Measurements from ENCODE around the gene GAS6. TPM values are rescaled to one million over a fixed set of nuclear protein-coding genes. Genes with fewer than 3 reads are reported as not detected.

The GAS6 gene
- total RNA-seq, 1 donor from 2014 or later = 1.4 TPM

DNA sequence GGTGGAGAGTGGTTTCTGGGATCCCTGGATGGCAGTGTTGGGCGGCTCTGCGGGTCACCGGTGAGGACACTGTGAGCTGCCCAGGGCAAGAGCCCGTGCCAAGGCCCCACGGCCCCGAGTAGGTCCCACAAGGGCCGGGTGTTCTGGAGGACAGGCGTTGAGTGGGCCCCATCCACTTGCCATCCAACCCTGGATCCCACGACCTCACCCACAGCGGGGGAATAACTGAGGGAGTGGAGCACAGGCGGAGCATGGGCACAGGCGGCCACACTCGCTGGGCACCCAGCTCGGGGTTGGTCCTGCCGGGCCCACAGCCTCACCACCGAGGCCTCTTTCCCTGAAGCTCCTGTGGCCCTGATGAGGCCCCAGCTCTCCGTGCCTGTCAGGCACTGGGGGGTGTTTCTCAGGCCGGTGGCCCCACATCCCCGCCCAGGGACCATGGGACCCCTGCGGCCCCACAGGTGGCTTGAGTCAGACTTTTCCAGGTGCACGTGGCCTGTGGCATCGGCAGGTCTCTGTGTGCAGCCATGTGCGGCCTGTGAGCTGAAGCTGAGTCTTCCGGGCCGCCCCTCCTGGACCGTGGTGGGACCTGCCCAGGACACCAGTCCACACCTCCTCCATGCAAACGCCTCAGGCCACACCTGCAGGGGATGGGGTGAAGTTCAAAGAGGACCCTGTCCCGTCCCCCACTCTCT is 88.3 kb downstream of the GAS6 start:
- intact Hi-C loops (cut with micrococcal nuclease) = no loop called here

DNA sequence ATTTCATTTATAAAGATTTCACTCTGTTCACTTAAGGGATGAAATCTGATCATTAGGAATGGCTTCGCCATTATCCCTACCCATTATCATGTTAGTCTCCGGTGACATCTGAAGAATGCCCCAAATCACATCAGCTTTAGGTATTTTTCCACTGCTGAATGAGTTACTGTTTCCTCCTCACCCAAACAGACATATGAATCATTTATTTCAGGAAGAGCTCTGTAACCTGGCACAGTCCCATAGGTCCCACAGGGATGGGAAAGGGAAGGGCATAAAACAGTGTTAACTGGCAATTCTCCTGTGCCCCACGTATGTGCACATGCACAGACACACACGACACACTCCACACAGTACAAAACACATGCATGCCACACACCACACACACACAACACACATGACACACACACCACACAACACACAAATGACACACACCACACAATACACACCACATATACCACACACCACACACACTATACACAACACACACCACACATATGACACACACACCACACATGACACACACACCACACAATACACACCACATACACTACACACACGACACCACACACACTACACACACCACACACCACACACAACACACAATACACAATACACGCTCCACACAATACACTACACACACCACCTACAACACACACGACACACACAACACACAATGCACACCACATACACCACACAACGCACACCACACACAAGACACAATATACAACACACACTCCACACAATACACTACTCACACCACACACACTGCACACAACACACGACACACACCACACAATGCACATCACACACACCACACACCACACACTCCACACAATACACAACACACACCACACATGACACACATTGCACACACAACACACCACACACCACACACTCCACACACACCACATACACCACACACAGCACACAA is 89.4 kb downstream of the GAS6 start:
- intact Hi-C loops (cut with micrococcal nuclease) = no loop called here

DNA sequence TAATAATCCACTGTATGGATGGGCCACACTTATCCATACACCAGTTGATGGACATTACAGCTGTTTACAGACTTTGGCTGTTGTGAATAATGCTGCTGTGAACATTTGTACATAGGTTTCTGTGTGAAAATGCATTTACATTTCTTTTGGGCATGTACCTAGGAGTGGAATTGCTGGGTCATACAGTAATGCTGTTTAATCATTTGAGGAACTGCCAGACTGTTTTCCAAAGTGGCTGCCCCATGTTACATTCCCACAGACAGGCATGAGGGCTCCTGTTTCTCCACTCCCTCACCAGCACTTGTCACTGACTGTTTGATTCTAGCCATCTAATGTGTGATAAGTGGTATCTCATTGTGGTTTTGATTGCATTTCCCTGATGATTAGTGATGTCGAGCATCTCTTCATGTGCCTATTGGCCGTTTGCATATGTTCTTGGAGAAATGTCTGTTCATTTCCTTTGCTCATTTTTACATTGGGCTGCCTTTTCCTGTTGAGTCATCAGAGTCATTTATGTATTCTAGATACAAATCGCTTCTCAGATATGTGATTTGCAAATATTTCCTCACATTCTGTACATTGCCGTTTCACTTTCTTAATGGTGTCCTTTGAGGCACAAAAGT is 92.1 kb downstream of the GAS6 start:
- intact Hi-C loops (cut with micrococcal nuclease) = no loop called here

DNA sequence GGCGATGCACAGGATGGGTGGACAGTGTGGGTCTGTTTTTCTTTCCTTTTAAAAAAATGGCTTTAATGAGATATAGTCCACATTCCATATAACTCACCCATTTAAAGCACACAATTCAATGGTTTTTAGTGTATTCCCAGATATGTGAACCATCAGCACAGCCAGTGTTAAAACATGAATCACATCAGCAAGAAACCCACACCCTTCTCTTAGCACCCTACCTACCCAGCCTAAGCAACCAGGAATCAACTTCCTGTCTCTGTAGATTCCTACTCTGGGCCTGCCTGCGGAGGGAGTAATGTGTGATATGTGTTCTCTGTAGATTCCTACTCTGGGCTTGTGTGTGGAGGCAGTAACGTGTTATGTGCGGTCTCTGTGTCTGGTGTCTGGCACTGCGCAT is 92.9 kb downstream of the GAS6 start:
- intact Hi-C loops (cut with micrococcal nuclease) = no loop called here

Other genes starting within 250 kb of the GAS6 start
- not detected in 2 replicates for gene ATP4B, start 205.9 kb downstream of the GAS6 start, total RNA-seq
- gene GRK1, start 196.9 kb downstream of the GAS6 start, total RNA-seq = 0.05 TPM in 1 of 2 replicates, not detected in the other
- gene TMEM255B, start 104.8 kb downstream of the GAS6 start, total RNA-seq = 2.9 and 3.3 TPM in 2 replicates
- 4.1 and 4.5 TPM in 2 replicates for gene C13orf46, start 110.0 kb upstream of the GAS6 start, total RNA-seq

Data from T-helper 2 cell treated with Interferon-gamma antibody and Interleukin-4, amounts not matched to agents 100 ng/mL and 5 ng/mL, for 36 hours (primary cell).